ENCODE results near the gene FBXW12. TPM values are rescaled to one million over a fixed set of nuclear protein-coding genes. Genes with fewer than 3 reads are reported as not detected.

Gene FBXW12
- polyA plus RNA-seq, 1 donor from 2014 or later: not detected

- TF ChIP-seq RAD21 (conservative IDR thresholded peaks at IDR 0.05): no peak
- peak; percentile 13 for TF ChIP-seq POLR2AphosphoS5 (IDR thresholded peaks at IDR 0.05)
- peaks cover under 1% of the 10 kb centered on the region for H3K36me3 ChIP-seq (ENCODE audit: insufficient read depth, low read length)
- H3K27me3 ChIP-seq (ENCODE audit: insufficient read depth, low read depth, low read length): no peaks in the 10 kb centered on the region
- no peak overlapping the region for H3K4me2 ChIP-seq (ENCODE audit: low read length)
- H4K20me1 ChIP-seq (ENCODE audit: insufficient read depth): no peaks in the 10 kb centered on the region
- H3K9me3 ChIP-seq (ENCODE audit: low read length): no peaks in the 10 kb centered on the region
- H3K9ac ChIP-seq (ENCODE audit: low read length): no peak overlapping the region
- H3K79me2 ChIP-seq (replicated peaks; ENCODE audit: insufficient read depth, low read length): no peaks in the 10 kb centered on the region
- H2AFZ ChIP-seq (ENCODE audit: low read depth, low read length): no peak overlapping the region
- H3F3A ChIP-seq (ENCODE audit: insufficient read depth, low read length, poor library complexity, severe bottlenecking): no peaks in the 10 kb centered on the region
- H3K9me2 ChIP-seq (ENCODE audit: insufficient read depth, low read length): no peaks in the 10 kb centered on the region
- no peak overlapping the region for H3K4me3 ChIP-seq (ENCODE audit: low read length)
- H3K27ac ChIP-seq (ENCODE audit: low read length): no peak overlapping the region
These were observed 26.0 kb downstream of the FBXW12 start for GRCh38 chr3:48397767-48398681.

GRCh38 chr3:48398701-48399386, 26.8 kb downstream of the FBXW12 start:
- Histone ChIP-seq H3K27ac (ENCODE audit: low read length) (no peak overlapping the region), H3K9me2 (ENCODE audit: insufficient read depth, low read length) (no peaks in the 10 kb centered on the region), H2AFZ (ENCODE audit: low read depth, low read length) (no peak overlapping the region), H3K36me3 (ENCODE audit: insufficient read depth, low read length) (peaks cover 5% of the 10 kb centered on the region), H3K27me3 (ENCODE audit: insufficient read depth, low read depth, low read length) (no peaks in the 10 kb centered on the region), H4K20me1 (ENCODE audit: insufficient read depth) (no peaks in the 10 kb centered on the region), H3F3A (ENCODE audit: insufficient read depth, low read length, poor library complexity, severe bottlenecking) (no peaks in the 10 kb centered on the region), H3K9me3 (ENCODE audit: low read length) (no peaks in the 10 kb centered on the region), H3K9ac (ENCODE audit: low read length) (no peak overlapping the region), H3K4me3 (ENCODE audit: low read length) (no peak overlapping the region), H3K79me2 (replicated peaks; ENCODE audit: insufficient read depth, low read length) (no peaks in the 10 kb centered on the region), H3K4me2 (ENCODE audit: low read length) (no peak overlapping the region)
- no peak for TF ChIP-seq TAF1 (IDR thresholded peaks at IDR 0.05; ENCODE audit: low read depth)

- no peaks in the 10 kb centered on the region for H3K9me2 ChIP-seq (ENCODE audit: insufficient read depth, low read length)
- H3K79me2 ChIP-seq (replicated peaks; ENCODE audit: insufficient read depth, low read length): no peaks in the 10 kb centered on the region
- H4K20me1 ChIP-seq (ENCODE audit: insufficient read depth): no peaks in the 10 kb centered on the region
- H3K9me3 ChIP-seq (ENCODE audit: low read length): no peaks in the 10 kb centered on the region
- no peak overlapping the region for H2AFZ ChIP-seq (ENCODE audit: low read depth, low read length)
- TF ChIP-seq CTCF (IDR thresholded peaks at IDR 0.05; ENCODE audit: poor library complexity, severe bottlenecking) (no peak), EZH2 (IDR thresholded peaks at IDR 0.05; ENCODE audit: borderline replicate concordance, insufficient read depth, low read length, poor library complexity, severe bottlenecking) (no peak), TAF1 (IDR thresholded peaks at IDR 0.05; ENCODE audit: low read depth) (no peak), EP300 (conservative IDR thresholded peaks at IDR 0.05; ENCODE audit: poor library complexity, severe bottlenecking) (no peak), REST (IDR thresholded peaks at IDR 0.05; ENCODE audit: borderline replicate concordance) (no peak), MXI1 (conservative IDR thresholded peaks at IDR 0.05; ENCODE audit: poor library complexity, severe bottlenecking) (no peak), SMC3 (conservative IDR thresholded peaks at IDR 0.05; ENCODE audit: poor library complexity) (no peak), POLR2AphosphoS5 (IDR thresholded peaks at IDR 0.05) (no peak), RAD21 (conservative IDR thresholded peaks at IDR 0.05) (no peak)
- H3K27ac ChIP-seq (ENCODE audit: low read length): no peak overlapping the region
- H3K4me3 ChIP-seq (ENCODE audit: low read length): no peak overlapping the region
- no peaks in the 10 kb centered on the region for H3K27me3 ChIP-seq (ENCODE audit: insufficient read depth, low read depth, low read length)
- no peak overlapping the region for H3K4me2 ChIP-seq (ENCODE audit: low read length)
- H3K36me3 ChIP-seq (ENCODE audit: insufficient read depth, low read length): peaks cover 5% of the 10 kb centered on the region
- no peaks in the 10 kb centered on the region for H3F3A ChIP-seq (ENCODE audit: insufficient read depth, low read length, poor library complexity, severe bottlenecking)
- H3K9ac ChIP-seq (ENCODE audit: low read length): no peak overlapping the region
These were observed 27.6 kb downstream of the FBXW12 start for GRCh38 chr3:48399387-48400172.
